OCI-LY7 (cell line): ENCODE data around the gene DPF3. TPM values are rescaled to one million over a fixed set of nuclear protein-coding genes. Genes with fewer than 3 reads are reported as not detected.

Experiments
- BruUV-seq: library from RNA; stranded (reverse); fragments of 400-500 nt; replicated peaks from 2 replicates; lab custom pipeline; 2021; lab: Mats Ljungman, UMichigan
- CTCF ChIA-PET: fragments of 300-600 bp; sonication (Branson Sonifier 250); formaldehyde crosslinking; loops from one replicate; lab custom pipeline; 2022; ENCODE audit warnings: antibody characterized with exemption; ENCODE audit not compliant: unreplicated experiment; lab: Charles Lee
- POLR2A ChIA-PET: fragments of 300-600 bp; sonication (Branson Sonifier 250); formaldehyde crosslinking; loops from one replicate; lab custom pipeline; 2022; ENCODE audit warnings: antibody characterized with exemption; lab: Charles Lee
- DNase-seq: peaks from one replicate; pipeline ENCODE4 v3.0.0-alpha.2; 2015; ENCODE audit warnings: low spot score
- H2AFZ ChIP-seq: fragments of 200-600 bp; sonication (generic), shearing (Covaris generic); 2 replicates; pipeline ENCODE4 v1.6.1; 2014; ENCODE audit warnings: mild to moderate bottlenecking, antibody characterized with exemption, low read length, moderate library complexity
- H3K27ac ChIP-seq: fragments of 200-600 bp; sonication (generic); 2 replicates; pipeline ENCODE4 v1.5.1; 2014; ENCODE audit warnings: mixed run types, low read depth, mild to moderate bottlenecking, moderate library complexity, low read length, inconsistent platforms; ENCODE audit not compliant: poor library complexity, severe bottlenecking
- H3K36me3 ChIP-seq: fragments of 200-600 bp; sonication (generic); 2 replicates; pipeline ENCODE4 v1.6.1; 2014; ENCODE audit warnings: mild to moderate bottlenecking, antibody characterized with exemption, low read length, moderate library complexity, mixed read lengths; ENCODE audit not compliant: insufficient read depth
- H3K4me1 ChIP-seq: fragments of 200-600 bp; sonication (generic); 2 replicates; pipeline ENCODE4 v1.5.1; 2014; ENCODE audit warnings: mild to moderate bottlenecking, low read length; ENCODE audit not compliant: insufficient read depth, poor library complexity, severe bottlenecking
- H3K4me2 ChIP-seq: fragments of 200-600 bp; sonication (generic); 2 replicates; pipeline ENCODE4 v1.6.1; 2014; ENCODE audit warnings: mild to moderate bottlenecking, low read length
- H3K4me3 ChIP-seq: fragments of 200-600 bp; sonication (generic); 2 replicates; pipeline ENCODE4 v1.5.1; 2014; ENCODE audit warnings: mild to moderate bottlenecking, low read depth, low read length; ENCODE audit not compliant: poor library complexity, severe bottlenecking
- H3K79me2 ChIP-seq: fragments of 200-600 bp; sonication (generic); 2 replicates; pipeline ENCODE4 v1.6.1; 2016; ENCODE audit warnings: low read depth, mild to moderate bottlenecking, low read length, moderate library complexity, mixed read lengths; ENCODE audit not compliant: insufficient read depth
- H3K9me2 ChIP-seq: fragments of 200-600 bp; sonication (generic); 2 replicates; pipeline ENCODE4 v1.6.1; 2016; ENCODE audit warnings: mild to moderate bottlenecking, low read length, mixed read lengths; ENCODE audit not compliant: insufficient read depth
- H3K9me3 ChIP-seq: fragments of 200-600 bp; sonication (generic); 2 replicates; pipeline ENCODE4 v1.6.1; 2014; ENCODE audit warnings: mild to moderate bottlenecking, mixed run types, low read length, mixed read lengths
- H4K20me1 ChIP-seq: fragments of 200-600 bp; sonication (generic); 2 replicates; pipeline ENCODE4 v1.6.1; 2014; ENCODE audit warnings: mild to moderate bottlenecking, antibody characterized with exemption, low read length, moderate library complexity, mixed read lengths; ENCODE audit not compliant: insufficient read depth
- CTCF ChIP-seq: fragments of 200-600 bp; sonication (generic); conservative IDR thresholded peaks from 2 replicates; pipeline ENCODE4 v1.5.1; 2014; ENCODE audit warnings: mild to moderate bottlenecking, antibody characterized with exemption, low read length, moderate library complexity, mixed read lengths
- EZH2phosphoT487 ChIP-seq: fragments of 200-600 bp; sonication (generic); IDR thresholded peaks from 2 replicates; pipeline ENCODE4 v1.6.1; 2018; ENCODE audit warnings: low read depth, borderline replicate concordance, mild to moderate bottlenecking, mixed run types, antibody characterized with exemption, low read length, moderate library complexity, mixed read lengths
- intact Hi-C: fragments of 100-400 bp; cut with micrococcal nuclease; formaldehyde crosslinking; loops from one replicate; pipeline ENCODE4 v1.10.0; 2022; ENCODE audit not compliant: unreplicated experiment
- total RNA-seq, 2 experiments: library from RNA; depleted of rRNA in 1 of 2; stranded (reverse); fragments of >200 nt in 1 of 2; shearing (Covaris generic) in 1 of 2; gene quantifications; 2 replicates each; pipeline ENCODE4 v1.2.3, GENCODE V29; 2014 to 2022

The DPF3 gene
- total RNA-seq, 2 experiments from 2014 or later, result 0.42 TPM; not detected in 1

- TF ChIP-seq CTCF (no peak), EZH2phosphoT487 (no peak)
- Histone ChIP-seq H4K20me1 (no peaks in the 10 kb centered on the region), H3K79me2 (no peaks in the 10 kb centered on the region), H3K4me1 (no peaks in the 10 kb centered on the region), H3K4me2 (no peak overlapping the region), H3K9me3 (no peaks in the 10 kb centered on the region), H3K27ac (no peak overlapping the region), H3K9me2 (no peaks in the 10 kb centered on the region), H3K36me3 (no peaks in the 10 kb centered on the region), H2AFZ (no peak overlapping the region), H3K4me3 (no peak overlapping the region)
- DNase-seq, result no peak
- ChIA-PET CTCF (no interaction called here), POLR2A (interaction anchor here (0.7 kb wide), 1 partner anchor 15 kb away, joined by 3 read pairs; no protein-coding TSS in a partner anchor)
- intact Hi-C loops, result no loop called here
- BruUV-seq, result no TSS peak
These were observed 155.7 kb downstream of the DPF3 start for GRCh38 chr14:72738161-72738611.

GRCh38 chr14:72737560-72737943, 156.3 kb downstream of the DPF3 start:
- Histone ChIP-seq H2AFZ (no peak overlapping the region), H3K79me2 (no peaks in the 10 kb centered on the region), H3K36me3 (no peaks in the 10 kb centered on the region), H3K4me3 (no peak overlapping the region), H3K4me1 (no peaks in the 10 kb centered on the region), H3K4me2 (no peak overlapping the region), H4K20me1 (no peaks in the 10 kb centered on the region), H3K27ac (no peak overlapping the region), H3K9me3 (no peaks in the 10 kb centered on the region), H3K9me2 (no peaks in the 10 kb centered on the region)
- BruUV-seq, result no TSS peak
- POLR2A ChIA-PET, result interaction anchor here (0.7 kb wide), 1 partner anchor 16 kb away, joined by 3 read pairs; no protein-coding TSS in a partner anchor
- CTCF ChIA-PET, result no interaction called here
- DNase-seq, result no peak
- intact Hi-C loops, result no loop called here
- no peak for TF ChIP-seq EZH2phosphoT487
- no peak for TF ChIP-seq CTCF

GRCh38 chr14:72736786-72737559, 156.9 kb downstream of the DPF3 start:
- H3K4me3 ChIP-seq, result no peak overlapping the region
- H3K79me2 ChIP-seq, result no peaks in the 10 kb centered on the region
- no TSS peak for BruUV-seq
- no peak for DNase-seq
- no peak overlapping the region for H2AFZ ChIP-seq
- no peaks in the 10 kb centered on the region for H3K4me1 ChIP-seq
- H3K36me3 ChIP-seq, result no peaks in the 10 kb centered on the region
- intact Hi-C loops, result no loop called here
- POLR2A ChIA-PET, result interaction anchor here (0.7 kb wide), 1 partner anchor 280 kb away, joined by 5 read pairs; no protein-coding TSS in a partner anchor
- H3K9me2 ChIP-seq, result no peaks in the 10 kb centered on the region
- no peak overlapping the region for H3K27ac ChIP-seq
- no peak overlapping the region for H3K4me2 ChIP-seq
- CTCF ChIA-PET, result no interaction called here
- H4K20me1 ChIP-seq, result no peaks in the 10 kb centered on the region
- H3K9me3 ChIP-seq, result no peaks in the 10 kb centered on the region
- no peak for TF ChIP-seq EZH2phosphoT487
- no peak for TF ChIP-seq CTCF
